HTERT RPE-1 (cell line): ENCODE measurements around the gene PSMC5.
"Not testable (repeated sequence)": the region's sequence is repeated elsewhere in the genome, so short reads cannot be mapped to it uniquely, and the experiment has no call there.

Experiments used
- in situ Hi-C: fragments of 300-500 bp; cut with MboI; formaldehyde crosslinking; loops from 4 replicates; pipeline ENCODE4 v1.14.3; 2020; ENCODE audit warnings: low sequenced_read_pairs

Gene PSMC5

DNA sequence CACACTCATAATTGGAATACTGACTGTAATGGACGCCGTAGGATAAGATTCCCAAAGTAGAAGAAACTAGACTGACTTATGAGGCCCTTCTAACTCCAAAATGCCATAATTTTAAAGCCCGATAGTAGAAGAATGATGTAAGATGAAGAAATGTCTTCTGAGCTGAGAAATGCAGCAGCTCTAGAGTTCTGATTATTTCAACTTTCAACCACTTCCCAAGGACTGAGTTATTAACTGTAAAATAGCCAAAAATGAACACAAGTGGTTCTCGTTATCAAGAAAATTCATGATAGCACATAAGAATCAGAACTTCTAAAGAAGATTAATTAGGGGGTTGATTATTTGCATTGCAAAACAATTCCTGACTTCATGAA is 43.0 kb downstream of the PSMC5 start:
- in situ Hi-C loops, result not testable (repeated sequence)

DNA sequence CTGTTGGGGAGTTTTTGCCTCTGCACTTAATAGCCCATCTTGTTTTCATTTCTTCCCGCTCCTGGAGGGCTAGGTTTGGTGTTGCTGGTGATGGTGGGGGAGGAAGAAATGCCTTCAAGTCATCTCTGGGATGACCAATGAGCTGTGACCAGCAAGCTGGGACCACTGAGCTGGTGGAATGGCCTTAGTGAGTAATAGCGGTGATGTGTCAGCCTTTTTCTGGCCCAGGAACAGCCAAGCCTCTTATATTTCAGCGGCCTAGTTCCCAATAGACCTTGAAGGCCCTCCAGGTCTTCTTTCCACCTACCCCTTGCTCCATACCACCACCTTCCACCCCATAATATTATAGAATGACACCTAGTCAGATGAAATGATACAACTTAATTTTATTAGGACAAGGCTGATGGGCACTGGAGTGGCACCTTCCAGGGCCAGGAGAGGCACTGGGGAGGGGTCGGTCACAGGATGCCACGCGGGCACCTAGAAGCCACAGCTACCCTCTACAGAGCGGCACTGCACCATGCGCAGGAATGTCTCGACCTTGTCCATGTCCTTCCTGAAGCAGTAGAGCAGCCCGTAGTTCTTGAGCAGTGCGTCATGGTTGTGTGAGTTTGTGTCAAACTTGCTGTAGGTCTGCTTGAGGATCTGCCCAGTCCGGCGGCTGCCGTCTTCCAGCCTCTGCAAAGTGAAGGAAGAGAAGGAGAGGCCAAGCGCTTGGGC is 44.6 kb downstream of the PSMC5 start:
- in situ Hi-C loops, result not testable (repeated sequence)

- in situ Hi-C loops, result not testable (repeated sequence)
These were observed 46.3 kb downstream of the PSMC5 start, which contains the start of gene CSH2 for GRCh38 chr17:63873577-63873976. Gene CSH2 (minus strand): TSS chr17:63873677. CDS start chr17:63873614, 63 bp downstream.

GRCh38 chr17:63874061-63874626 is 46.9 kb downstream of the PSMC5 start:
- in situ Hi-C loops, result not testable (repeated sequence)

DNA sequence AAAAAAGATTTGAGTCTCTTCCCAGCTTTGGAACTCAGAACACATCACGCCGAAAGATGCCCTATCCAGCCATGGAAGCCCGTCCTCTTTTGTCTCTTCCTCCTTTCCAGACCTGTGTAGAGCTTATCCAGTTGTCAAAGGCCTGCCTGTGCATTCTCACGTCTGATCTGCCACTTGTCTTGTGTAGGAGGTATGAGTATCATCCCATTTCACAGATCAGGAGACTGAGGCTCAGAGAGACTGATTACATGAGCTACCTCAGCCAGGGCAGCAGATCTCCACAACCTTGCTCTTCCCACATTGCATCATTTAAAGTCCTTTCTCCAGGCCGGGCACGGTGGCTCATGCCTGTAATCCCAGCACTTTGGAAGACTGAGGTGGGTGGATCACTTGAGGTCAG is 47.5 kb downstream of the PSMC5 start:
- in situ Hi-C loops, result not testable (repeated sequence)

DNA sequence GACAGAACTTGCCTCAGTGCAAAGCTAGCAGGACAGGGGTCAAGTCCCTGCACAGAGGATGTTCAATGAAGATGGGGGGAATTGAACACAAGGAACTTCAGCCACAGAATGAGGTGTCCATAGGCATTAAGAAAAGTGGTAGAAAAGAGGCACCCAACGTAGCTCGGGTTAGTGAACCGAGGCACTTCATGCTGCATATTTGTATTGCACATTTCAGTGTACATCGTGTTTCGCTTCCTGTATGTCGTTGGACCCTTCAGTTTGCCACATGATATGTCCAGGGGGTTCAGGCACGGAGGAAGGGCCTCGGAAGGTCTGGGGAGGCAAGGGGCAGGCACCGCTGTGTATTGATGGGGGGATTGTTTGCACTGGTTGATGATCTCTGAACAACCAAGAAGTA is 51.2 kb downstream of the PSMC5 start:
- in situ Hi-C loops, result not testable (repeated sequence)

GRCh38 chr17:63880706-63881105 is 53.5 kb downstream of the PSMC5 start:
- in situ Hi-C loops, result no loop called here

DNA sequence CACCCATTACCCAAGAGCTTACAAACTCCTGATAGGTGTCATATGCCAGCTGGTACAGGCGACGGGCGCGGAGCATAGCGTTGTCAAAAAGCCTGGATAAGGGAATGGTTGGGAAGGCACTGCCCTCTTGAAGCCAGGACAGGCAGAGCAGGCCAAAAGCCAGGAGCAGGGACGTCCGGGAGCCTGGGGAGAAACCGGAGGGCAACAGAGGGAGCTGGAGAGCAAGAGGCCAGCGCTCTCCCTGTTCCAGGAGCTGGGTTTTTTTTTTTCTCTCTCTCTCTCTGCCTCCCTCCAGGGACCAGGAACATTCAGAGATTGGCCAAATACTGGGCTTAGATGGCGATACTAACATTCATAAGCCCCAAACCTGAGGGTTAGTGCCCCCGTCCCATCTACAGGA is 54.1 kb downstream of the PSMC5 start:
- in situ Hi-C loops, result not testable (repeated sequence)
